HepG2 (cell line): Measurements from ENCODE around the gene GUCA1A. TPM values are rescaled to one million over a fixed set of nuclear protein-coding genes. Genes with fewer than 3 reads are reported as not detected.

Experiments
- CAMTA2 ChIP-seq: sonication (generic); formaldehyde crosslinking; IDR thresholded peaks from 2 replicates; pipeline ENCODE4 v1.4.0; 2020; ENCODE audit warnings: mild to moderate bottlenecking, missing genetic modification reagents, borderline replicate concordance
- DBP ChIP-seq: sonication (generic); formaldehyde crosslinking; IDR thresholded peaks from 2 replicates; pipeline ENCODE4 v1.4.0; 2020; ENCODE audit warnings: missing genetic modification reagents; ENCODE audit errors: not compliant biosample characterization
- DDIT3 ChIP-seq: sonication (generic); formaldehyde crosslinking; IDR thresholded peaks from 2 replicates; pipeline ENCODE4 v1.4.0; 2020; ENCODE audit warnings: mild to moderate bottlenecking, missing genetic modification reagents
- GTF2F1 ChIP-seq: fragments of 150-350 bp; IDR thresholded peaks from 2 replicates; pipeline ENCODE4 v1.6.1; 2014; ENCODE audit warnings: low read length
- HES4 ChIP-seq: sonication (generic); formaldehyde crosslinking; IDR thresholded peaks from 2 replicates; pipeline ENCODE4 v1.9.0; 2021; ENCODE audit warnings: mild to moderate bottlenecking, missing genetic modification reagents, borderline replicate concordance
- JUNB ChIP-seq: sonication (generic); formaldehyde crosslinking; IDR thresholded peaks from 2 replicates; pipeline ENCODE4 v1.8.0; 2022; ENCODE audit warnings: missing genetic modification reagents, mild to moderate bottlenecking, borderline replicate concordance
- LRRFIP1 ChIP-seq: sonication (generic); formaldehyde crosslinking; conservative IDR thresholded peaks from 2 replicates; pipeline ENCODE4 v1.4.0; 2020; ENCODE audit warnings: missing genetic modification reagents
- MTF1 ChIP-seq: sonication (generic); formaldehyde crosslinking; IDR thresholded peaks from 2 replicates; pipeline ENCODE4 v1.5.0; 2020; ENCODE audit warnings: missing genetic modification reagents
- NONO ChIP-seq, 2 experiments: fragments of 450-650 bp in 1 of 2; sonication (generic) in 1 of 2; formaldehyde crosslinking in 1 of 2; IDR thresholded peaks in 1 of 2; conservative IDR thresholded peaks in 1 of 2; 2 replicates each; pipeline versions ENCODE4 v1.6.1 to v1.8.0; 2017 to 2022; ENCODE audit warnings: mild to moderate bottlenecking in 1 of 2, missing genetic modification reagents in 1 of 2, moderate library complexity in 1 of 2
- NR0B2 ChIP-seq: sonication (generic); formaldehyde crosslinking; IDR thresholded peaks from 2 replicates; pipeline ENCODE4 v1.4.0; 2020; ENCODE audit warnings: mild to moderate bottlenecking, missing genetic modification reagents
- RXRA ChIP-seq: sonication (generic); formaldehyde crosslinking; IDR thresholded peaks from 2 replicates; pipeline ENCODE4 v1.5.1; 2020; ENCODE audit warnings: missing genetic modification reagents
- SP4 ChIP-seq: sonication (generic); formaldehyde crosslinking; IDR thresholded peaks from 2 replicates; pipeline ENCODE4 v1.8.1; 2023; ENCODE audit warnings: mild to moderate bottlenecking, missing genetic modification reagents
- SRY ChIP-seq: sonication (generic); formaldehyde crosslinking; IDR thresholded peaks from 2 replicates; pipeline ENCODE4 v1.8.0; 2022; ENCODE audit warnings: mild to moderate bottlenecking, missing genetic modification reagents
- UBTF ChIP-seq: sonication (generic); formaldehyde crosslinking; IDR thresholded peaks from 2 replicates; pipeline ENCODE4 v1.4.0; 2020; ENCODE audit warnings: mild to moderate bottlenecking, missing genetic modification reagents
- YY1 ChIP-seq: IDR thresholded peaks from 2 replicates; pipeline ENCODE4 v1.6.1; 2011; ENCODE audit warnings: low read length, low read depth, moderate library complexity, mild to moderate bottlenecking; ENCODE audit not compliant: insufficient read depth, insufficient replicate concordance
- ZBTB38 ChIP-seq: sonication (generic); formaldehyde crosslinking; IDR thresholded peaks from 2 replicates; pipeline ENCODE4 v1.5.1; 2020; ENCODE audit warnings: mild to moderate bottlenecking, missing genetic modification reagents
- ZFP91 ChIP-seq: sonication (generic); formaldehyde crosslinking; IDR thresholded peaks from 2 replicates; pipeline ENCODE4 v1.9.0; 2022; ENCODE audit warnings: missing genetic modification reagents, mild to moderate bottlenecking, borderline replicate concordance
- ZNF337 ChIP-seq: sonication (generic); formaldehyde crosslinking; IDR thresholded peaks from 2 replicates; pipeline ENCODE4 v1.5.1; 2020; ENCODE audit warnings: missing genetic modification reagents, low read depth, mild to moderate bottlenecking, borderline replicate concordance
- ZNF891 ChIP-seq: sonication (generic); formaldehyde crosslinking; IDR thresholded peaks from 2 replicates; pipeline ENCODE4 v1.5.0; 2020; ENCODE audit warnings: mild to moderate bottlenecking, missing genetic modification reagents
- polyA plus RNA-seq, 8 experiments: library from polyadenylated mRNA; depleted of rRNA in 3 of 8; stranded (reverse) in 7 of 8; unstranded in 1 of 8; fragments of >200 nt; fragmentation: Illumina TruSeq in 4 of 8; extraction: Trizol in 4 of 8; gene quantifications; 2 replicates each; pipeline versions ENCODE4 v1.2.1 to v1.2.3, GENCODE V29; 2011 to 2016; ENCODE audit warnings: low read depth in 4 of 8, missing spikeins in 1 of 8, mixed read lengths in 1 of 8; ENCODE audit not compliant: insufficient read depth in 1 of 8
- total RNA-seq, 5 experiments: library from RNA; depleted of rRNA; stranded (reverse); fragments of >200 nt; fragmentation: Illumina TruSeq; extraction: Trizol; gene quantifications; 2 replicates each; pipeline ENCODE4 v1.2.3, GENCODE V29; 2016; ENCODE audit warnings: low read depth in 1 of 5

The GUCA1A gene
- total and polyA plus RNA-seq, 2 of the 13 experiments (the other 11 are each of a cell fraction or from before 2014, with no cell fraction given), result not detected

GRCh38 chr6:42217519-42218367 is 44.6 kb downstream of the GUCA1A start, which contains the start of gene MRPS10 (continued):
- peak; percentile 99 for TF ChIP-seq YY1
- peak; percentile 72; the same call in 1 of the 2 replicates for TF ChIP-seq RXRA (CRISPR knock-in tag)
- peak; percentile 82 for TF ChIP-seq NR0B2 (CRISPR knock-in tag)
- no peak for TF ChIP-seq NONO (IDR thresholded peaks at IDR 0.05)
- TF ChIP-seq NONO (CRISPR knock-in tag; conservative IDR thresholded peaks at IDR 0.05), result peak; percentile 92
- peak; percentile 16 for TF ChIP-seq DBP (CRISPR knock-in tag)
- TF ChIP-seq ZNF337 (CRISPR knock-in tag), result no peak
- TF ChIP-seq ZNF891 (CRISPR knock-in tag), result peak; percentile 88; the same call in 1 of the 2 replicates
- TF ChIP-seq CAMTA2 (CRISPR knock-in tag), result 0 out of 2 replicates have a peak, but pooled peaks have one; percentile 46
- TF ChIP-seq GTF2F1, result no peak
- no peak for TF ChIP-seq JUNB (CRISPR knock-in tag)
- peak; percentile 50 for TF ChIP-seq UBTF
- no peak for TF ChIP-seq MTF1
- no peak for TF ChIP-seq LRRFIP1
- peak; percentile 43; the same call in 1 of the 2 replicates for TF ChIP-seq SRY
- TF ChIP-seq HES4 (CRISPR knock-in tag), result no peak
- TF ChIP-seq DDIT3, result no peak
- TF ChIP-seq ZBTB38 (CRISPR knock-in tag), result peak; percentile 85
- 0 out of 2 replicates have a peak, but pooled peaks have one; percentile 50 for TF ChIP-seq SP4 (CRISPR knock-in tag)
- TF ChIP-seq ZFP91, result peak; percentile 83
